PC-9 (cell line): Measurements from ENCODE around the gene TRA2B.

Source experiments
- EZH2 ChIP-seq: fragments of 200-600 bp; sonication (generic); IDR thresholded peaks from 2 replicates; pipeline ENCODE4 v1.8.0; 2017; ENCODE audit warnings: antibody characterized with exemption, low read depth
- TF ChIP-seq, protein P1 (sequence below): fragments of 200-600 bp; sonication (generic); conservative IDR thresholded peaks from 2 replicates; pipeline ENCODE4 v1.6.1; 2017; ENCODE audit warnings: mixed run types, antibody characterized with exemption, mild to moderate bottlenecking, moderate library complexity

DNA sequence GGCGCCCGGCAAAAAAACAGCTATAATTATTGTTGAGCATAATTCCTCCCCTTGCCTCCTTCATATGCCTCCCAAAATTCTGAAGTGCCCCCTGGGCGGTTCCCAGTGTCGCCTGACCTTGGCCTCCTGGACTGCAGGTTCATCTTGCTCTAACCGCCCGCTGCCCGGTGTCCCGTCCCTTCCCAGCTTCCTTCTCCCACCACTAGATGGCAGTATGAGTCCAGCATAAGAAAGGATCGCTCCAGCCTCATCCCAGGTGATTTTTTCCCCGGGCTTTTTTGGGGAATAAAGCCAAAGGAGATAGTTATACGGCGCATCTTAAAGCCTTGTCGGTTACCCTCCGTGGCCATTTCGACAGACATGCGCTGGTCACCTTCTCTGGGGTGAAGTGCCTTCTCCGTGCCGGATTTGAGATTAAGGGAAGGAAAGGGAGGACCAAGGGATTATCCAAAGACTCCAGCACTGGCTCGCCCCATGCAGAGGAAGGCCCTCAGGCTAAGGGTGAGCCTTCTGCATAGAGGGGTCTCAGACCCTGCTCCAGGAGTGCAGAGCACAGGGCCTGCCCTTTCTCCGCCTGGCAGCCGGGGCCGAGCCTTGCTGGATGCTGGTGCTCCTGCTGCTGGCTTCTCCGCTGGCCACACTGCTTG lies 45.8 kb upstream of the TRA2B start:
- TF ChIP-seq, protein P1, sequence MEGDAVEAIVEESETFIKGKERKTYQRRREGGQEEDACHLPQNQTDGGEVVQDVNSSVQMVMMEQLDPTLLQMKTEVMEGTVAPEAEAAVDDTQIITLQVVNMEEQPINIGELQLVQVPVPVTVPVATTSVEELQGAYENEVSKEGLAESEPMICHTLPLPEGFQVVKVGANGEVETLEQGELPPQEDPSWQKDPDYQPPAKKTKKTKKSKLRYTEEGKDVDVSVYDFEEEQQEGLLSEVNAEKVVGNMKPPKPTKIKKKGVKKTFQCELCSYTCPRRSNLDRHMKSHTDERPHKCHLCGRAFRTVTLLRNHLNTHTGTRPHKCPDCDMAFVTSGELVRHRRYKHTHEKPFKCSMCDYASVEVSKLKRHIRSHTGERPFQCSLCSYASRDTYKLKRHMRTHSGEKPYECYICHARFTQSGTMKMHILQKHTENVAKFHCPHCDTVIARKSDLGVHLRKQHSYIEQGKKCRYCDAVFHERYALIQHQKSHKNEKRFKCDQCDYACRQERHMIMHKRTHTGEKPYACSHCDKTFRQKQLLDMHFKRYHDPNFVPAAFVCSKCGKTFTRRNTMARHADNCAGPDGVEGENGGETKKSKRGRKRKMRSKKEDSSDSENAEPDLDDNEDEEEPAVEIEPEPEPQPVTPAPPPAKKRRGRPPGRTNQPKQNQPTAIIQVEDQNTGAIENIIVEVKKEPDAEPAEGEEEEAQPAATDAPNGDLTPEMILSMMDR, result peak; percentile 99
- no peak for TF ChIP-seq EZH2
